Germinal center (tissue), 1 donor: ENCODE data around the gene OSBPL2.

Source experiments
- DNase-seq: peaks from one replicate; pipeline ENCODE4 v3.0.0; 2012; ENCODE audit warnings: mixed read lengths, low spot score

OSBPL2 gene

GRCh38 chr20:62237801-62238568 lies at the start of gene OSBPL2:
OSBPL2 (plus strand) TSS chr20:62238521; CDS start chr20:62256185, 17,664 bp downstream.
- DNase-seq, result peak; percentile 100

DNA sequence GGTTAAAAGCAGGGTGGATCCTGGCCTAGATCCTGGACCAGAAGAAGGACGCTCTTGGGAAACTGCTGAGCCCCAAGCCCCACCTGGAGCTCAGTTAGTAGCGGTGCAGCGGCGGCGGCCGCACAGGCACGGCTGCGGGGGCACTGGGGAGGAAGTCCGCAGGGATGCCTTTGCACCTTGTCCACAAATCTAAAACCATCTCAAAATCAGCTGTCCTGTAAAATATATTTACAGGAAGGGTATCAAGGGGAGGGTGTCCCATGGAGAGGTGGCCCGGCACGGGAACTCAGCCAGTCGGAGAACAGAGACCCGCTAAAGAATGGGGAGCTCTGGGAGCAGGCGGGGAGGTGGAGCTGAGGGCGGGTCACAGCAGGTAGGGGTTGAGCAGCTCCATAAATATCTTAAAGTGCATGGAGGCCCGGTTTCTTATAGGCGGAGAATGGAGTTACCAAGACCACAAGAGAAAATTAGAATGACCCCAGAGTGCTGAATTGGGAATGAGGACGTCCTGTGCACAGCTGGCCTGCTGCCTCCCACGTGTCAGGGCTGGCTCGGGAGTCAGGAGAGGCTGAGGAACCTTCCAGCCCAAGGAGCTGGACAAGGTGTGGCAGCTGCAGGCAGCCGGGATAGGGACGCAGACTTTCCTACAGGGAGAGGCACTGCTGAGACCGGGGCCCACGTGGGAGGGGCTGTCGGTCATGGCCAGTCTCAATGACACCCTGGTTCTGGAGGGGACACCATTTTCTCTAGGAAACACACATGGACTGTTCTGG lies 47.5 kb upstream of the OSBPL2 start:
- DNase-seq, result no peak

DNA sequence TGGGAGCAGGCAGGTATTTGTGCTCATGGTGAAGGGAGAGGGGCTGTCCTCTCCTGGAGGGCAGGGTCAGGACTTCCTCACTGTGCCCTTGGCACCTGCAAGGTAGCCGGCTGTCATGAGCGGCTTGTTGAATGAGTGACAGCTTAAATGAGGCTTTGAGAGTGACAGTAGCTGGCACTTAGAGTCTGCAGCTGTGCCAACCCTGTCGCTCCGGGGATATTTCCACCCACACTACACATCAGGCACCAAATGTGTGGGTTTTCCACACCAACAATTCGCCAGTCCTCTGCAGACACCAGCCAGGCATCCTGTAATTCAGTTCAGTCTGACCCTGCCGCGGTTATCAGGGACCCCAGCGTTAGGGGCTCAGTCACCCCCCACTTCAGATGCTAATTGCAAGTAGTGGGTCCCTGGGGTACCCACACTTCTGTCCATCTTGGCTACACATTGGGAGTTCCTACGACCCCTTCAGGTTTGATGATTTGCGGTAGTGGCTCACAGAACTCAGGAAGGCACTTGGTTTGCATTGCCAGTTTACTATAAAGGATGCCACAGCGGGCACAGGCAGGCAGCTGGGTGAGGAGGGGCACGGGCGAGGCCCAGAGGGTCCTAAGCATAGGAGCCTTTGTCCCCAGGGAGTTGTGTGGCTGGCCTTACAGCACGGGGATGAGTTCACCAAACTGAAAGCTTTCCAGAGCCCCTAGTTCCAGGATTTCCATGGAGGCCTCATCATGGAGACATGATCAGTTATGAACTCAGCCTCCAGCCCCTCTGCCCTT lies 46.4 kb upstream of the OSBPL2 start:
- no peak for DNase-seq

GRCh38 chr20:62192635-62193034 lies 45.7 kb upstream of the OSBPL2 start:
- no peak for DNase-seq

GRCh38 chr20:62193079-62194025 lies 45.0 kb upstream of the OSBPL2 start:
- no peak for DNase-seq

- no peak for DNase-seq
These were observed 43.3 kb upstream of the OSBPL2 start for GRCh38 chr20:62195075-62195405.

DNA sequence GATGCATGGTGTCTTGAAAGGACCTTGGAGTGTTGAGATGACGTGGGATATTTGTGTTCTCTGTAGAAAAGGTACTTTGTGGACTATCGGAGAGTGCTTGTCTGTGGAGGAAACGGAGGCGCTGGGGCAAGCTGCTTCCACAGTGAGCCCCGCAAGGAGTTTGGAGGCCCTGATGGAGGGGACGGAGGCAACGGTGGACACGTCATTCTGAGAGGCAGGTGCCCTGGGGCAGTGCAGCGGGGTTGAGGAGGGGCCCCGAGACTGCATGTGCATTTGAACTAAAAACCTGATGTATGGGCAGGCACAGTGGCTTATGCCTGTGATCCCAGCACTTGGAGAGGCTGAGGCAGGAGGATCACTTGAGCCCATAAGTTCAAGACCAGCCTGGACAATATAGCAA lies 42.6 kb upstream of the OSBPL2 start:
- DNase-seq, result no peak

GRCh38 chr20:62196286-62196685 lies 42.0 kb upstream of the OSBPL2 start:
- no peak for DNase-seq

DNA sequence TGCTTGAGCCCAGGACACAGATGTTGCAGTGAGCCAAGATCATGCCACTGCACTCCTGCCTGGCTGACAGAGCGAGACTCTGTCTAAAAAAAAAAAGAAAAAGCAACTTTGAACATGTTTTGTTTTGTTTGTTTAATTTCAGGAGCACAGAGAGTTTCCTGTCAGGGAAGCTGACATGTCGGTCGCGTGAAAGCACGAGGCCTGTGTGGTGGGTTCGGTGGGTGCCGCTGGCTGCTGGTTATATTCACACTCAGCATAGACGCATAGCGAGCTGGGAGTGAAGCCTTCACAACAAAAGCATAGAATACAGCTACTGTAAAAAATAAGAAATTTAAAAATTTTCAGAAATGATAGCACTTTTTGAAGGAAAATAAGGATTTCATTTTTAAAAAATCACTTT lies 41.0 kb upstream of the OSBPL2 start:
- DNase-seq, result no peak

DNA sequence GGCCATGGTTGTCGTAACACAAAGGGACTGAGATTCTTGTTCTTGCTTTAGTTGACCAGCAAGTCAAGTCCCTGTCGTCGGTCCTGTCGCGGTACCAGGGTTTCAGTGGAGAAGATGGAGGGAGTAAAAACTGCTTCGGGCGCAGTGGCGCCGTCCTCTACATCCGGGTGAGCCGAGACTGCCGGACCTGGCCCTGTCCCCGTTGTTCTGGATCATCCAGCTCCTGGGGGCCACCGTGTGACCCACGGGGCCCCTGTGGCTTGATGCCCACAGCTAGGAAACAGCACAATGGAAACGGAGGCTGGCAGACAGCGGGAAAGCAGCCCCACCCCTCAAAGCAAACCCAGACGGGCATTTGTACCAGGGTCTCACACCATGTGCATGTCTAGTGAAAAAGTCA lies 40.5 kb upstream of the OSBPL2 start:
- DNase-seq, result no peak

DNA sequence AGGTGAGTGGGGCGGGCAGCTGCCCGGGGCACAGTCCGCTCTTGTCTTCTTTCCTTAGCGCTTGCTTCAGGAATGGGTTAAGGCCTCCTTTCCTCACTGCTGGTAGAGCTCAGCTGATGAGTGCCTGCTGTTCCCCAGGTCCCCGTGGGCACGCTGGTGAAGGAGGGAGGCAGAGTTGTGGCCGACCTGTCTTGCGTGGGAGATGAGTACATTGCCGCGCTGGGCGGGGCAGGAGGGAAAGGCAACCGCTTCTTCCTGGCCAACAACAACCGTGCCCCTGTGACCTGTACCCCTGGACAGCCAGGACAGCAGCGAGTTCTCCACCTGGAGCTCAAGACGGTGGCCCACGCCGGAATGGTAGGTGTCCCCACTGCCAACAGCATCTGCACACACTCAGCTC lies 39.8 kb upstream of the OSBPL2 start:
- DNase-seq, result no peak

DNA sequence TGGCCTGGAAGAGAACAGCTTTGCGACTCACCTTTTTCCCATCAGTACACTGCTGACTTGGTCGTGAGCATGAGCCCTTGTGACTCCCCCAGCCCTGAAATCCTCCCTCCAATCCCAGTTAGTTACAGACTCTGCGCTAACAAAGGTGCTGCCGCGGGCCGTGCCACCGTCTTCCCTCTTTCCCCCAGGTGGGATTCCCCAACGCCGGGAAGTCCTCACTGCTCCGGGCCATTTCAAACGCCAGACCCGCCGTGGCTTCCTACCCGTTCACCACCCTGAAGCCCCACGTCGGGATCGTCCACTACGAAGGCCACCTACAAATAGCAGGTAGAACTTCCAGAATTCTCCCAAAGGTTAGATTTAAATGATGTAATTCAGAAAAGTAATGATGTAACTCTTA lies 39.4 kb upstream of the OSBPL2 start:
- no peak for DNase-seq

DNA sequence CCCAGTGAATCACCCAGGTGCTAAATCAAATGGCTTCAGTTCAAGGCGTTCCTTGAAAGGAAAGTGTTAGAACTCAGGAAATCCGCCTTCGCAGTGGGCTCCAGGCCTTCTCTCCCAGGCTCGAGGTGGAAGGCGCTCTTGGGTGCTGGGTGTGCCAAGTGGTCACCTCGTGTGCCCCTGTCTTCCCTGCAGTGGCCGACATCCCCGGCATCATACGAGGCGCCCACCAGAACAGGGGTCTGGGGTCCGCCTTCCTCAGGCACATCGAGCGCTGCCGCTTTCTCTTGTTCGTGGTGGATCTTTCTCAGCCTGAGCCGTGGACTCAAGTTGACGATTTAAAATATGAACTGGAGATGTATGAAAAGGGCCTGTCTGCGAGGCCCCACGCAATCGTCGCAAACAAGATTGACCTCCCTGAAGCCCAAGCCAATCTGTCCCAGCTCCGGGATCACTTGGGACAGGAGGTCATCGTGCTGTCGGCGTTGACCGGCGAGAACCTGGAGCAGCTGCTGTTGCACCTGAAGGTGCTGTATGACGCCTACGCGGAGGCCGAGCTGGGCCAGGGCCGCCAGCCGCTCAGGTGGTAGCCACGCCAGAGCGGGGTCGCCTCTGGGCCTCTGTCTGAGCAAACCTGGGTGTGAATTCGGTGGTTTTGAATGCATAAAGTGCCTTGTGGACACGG lies 37.7 kb upstream of the OSBPL2 start:
- no peak for DNase-seq

DNA sequence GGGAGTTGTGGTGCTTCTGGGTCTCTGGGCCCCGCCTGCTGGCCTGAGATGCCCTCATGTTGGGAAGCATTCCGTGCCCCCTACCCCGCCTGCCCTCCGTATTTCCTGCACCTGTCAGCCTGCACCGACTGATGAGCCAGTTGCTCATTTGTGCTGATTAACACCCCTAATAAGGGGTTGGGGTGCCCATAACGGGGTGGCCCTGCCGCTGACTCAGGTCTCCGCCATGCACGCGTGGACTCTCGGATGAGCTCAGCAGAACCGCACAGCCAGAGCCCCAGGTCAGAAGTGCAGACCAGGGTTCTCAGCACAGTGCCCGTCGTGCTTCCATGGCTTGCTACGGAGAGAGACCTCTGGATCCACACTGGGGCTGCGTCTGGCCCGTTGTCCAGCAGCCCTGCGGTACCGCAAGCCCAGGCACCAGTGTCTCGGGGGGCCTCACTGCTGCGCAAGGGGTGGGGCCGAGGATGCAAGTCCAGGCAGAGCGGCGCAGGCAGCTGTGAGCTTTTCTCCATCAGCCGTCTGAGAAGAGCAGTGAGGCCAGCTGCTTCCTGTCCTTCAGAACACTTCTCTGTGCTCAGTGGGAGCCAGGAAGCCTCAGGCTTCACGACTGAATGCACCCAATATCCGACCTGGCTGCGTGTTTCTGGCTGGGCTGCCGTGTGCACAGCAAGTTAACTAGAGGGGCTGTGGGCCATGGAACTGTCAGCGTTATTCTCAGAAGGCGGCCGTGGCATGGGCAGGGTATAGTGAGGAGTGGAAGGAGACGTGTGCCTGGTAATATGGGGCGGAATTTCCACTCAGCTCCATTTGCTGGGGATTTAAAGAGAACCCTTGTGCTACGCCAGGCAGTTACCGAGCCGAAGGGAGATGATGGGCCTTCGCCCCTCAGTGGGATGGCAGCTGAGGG lies 36.9 kb upstream of the OSBPL2 start:
- peak; percentile 49 for DNase-seq

DNA sequence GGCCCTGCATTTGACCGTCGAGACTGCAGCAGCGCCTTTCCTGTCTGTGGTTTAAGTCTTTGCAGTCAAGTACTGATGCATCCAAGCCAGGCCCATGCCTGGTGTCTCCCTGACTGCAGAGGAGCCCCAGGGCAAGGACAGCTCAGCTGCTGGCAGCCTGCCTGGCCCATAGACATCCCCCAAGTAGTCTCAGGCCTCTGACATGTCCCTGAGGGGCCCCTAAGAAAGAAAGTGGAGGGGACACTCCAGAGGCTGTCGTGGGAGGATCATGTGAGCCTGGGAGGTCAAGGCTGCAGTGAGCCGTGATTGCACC lies 36.3 kb upstream of the OSBPL2 start:
- no peak for DNase-seq

GRCh38 chr20:62202676-62203377 lies 35.5 kb upstream of the OSBPL2 start:
- no peak for DNase-seq

DNA sequence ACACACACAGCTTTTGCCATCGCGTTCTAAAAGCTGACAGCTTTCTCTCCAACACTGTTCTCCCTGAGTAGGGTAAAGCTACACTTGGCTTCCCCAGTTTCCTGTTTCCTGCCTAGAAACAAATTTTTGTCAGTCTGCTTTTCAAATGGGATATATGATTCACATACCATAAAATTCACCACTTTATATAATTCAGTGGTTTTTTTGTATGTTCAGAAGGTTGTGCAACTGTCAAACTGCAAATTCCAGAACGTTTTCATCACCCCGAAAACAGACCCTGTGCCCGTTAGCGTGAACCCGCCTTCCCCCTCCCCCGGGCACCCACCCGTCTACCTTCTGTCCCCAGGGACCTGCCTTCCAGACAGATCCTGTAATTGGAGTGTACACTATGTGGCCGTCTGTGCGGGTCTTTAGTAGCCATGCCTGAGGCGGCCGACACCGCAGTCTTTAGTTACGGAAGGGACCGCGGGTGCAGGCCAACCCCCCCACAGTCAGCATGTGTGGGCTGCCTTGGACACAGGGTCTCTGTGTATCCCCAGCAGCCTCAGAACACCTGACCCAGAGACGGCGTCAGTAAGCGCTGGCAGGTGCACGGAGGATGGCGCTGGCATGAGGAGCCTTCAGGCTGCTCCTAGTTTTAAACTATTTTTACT lies 34.8 kb upstream of the OSBPL2 start:
- DNase-seq, result no peak

GRCh38 chr20:62205618-62206387 lies 32.5 kb upstream of the OSBPL2 start:
- no peak for DNase-seq
